GM12872 (cell line): Measurements from ENCODE around the gene PEDS1.

ENCODE experiments used
- CTCF ChIP-seq: IDR thresholded peaks from 3 replicates; pipeline ENCODE4 v1.5.1; 2011; ENCODE audit warnings: low read depth, mild to moderate bottlenecking, low read length, moderate library complexity; ENCODE audit not compliant: insufficient read depth

Gene PEDS1

DNA sequence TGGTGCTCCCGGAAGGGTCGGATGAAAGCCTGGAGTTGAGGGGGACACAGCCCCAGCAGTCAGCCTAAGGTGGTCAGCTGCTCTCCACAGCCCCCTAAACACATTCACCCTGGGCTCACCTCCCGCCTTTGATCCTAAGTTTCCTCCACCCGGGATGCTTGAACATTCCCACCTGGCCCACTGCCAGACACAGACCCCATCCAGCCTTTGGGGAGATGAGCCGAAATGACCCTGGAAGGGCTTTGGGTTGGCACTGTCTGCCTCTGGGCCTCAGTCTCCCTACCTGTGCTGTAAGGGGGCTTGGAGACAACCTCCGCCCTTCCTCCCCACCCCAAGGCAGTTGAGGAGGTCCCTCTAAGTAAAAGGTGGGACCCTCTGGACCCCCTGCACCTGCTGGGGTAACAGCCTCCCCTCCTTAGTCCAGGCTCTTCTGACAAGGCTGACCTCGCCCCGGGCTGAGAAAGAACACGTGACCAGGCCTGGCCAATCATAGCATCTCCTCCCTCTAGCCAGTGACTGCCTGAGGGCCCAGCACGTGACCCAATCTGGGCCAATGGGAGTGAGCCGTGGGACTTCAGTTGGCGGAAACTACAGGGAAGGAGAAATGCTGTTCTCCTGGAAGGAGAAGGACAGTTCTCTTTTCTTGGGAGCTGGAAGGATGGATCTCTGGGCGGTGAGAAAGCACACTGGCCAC is 23.7 kb downstream of the PEDS1 start:
- TF ChIP-seq CTCF = no peak

DNA sequence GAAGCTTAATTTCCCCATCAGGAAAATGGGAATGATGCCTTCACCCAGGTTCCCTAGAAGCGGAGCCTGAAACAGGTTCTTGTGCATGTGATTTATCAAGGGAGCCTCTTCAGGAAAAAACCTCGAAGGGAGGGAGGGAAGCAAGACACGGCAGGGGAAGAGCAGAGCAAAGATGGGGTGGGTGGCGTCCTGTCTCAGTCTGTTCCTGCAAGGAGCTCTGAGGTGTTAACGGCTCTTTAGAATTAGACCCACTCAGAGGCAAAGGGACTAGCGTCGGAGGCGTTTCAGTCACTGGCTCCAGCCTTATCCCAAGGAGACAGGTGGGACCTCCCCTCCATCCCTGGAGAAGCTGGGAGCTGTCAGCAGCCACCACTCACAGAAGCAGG is 25.0 kb downstream of the PEDS1 start:
- TF ChIP-seq CTCF = no peak

GRCh38 chr20:50127587-50128519 is 25.7 kb downstream of the PEDS1 start:
- TF ChIP-seq CTCF = no peak

- TF ChIP-seq CTCF = no peak
These were observed 26.9 kb downstream of the PEDS1 start for GRCh38 chr20:50126662-50127061.

DNA sequence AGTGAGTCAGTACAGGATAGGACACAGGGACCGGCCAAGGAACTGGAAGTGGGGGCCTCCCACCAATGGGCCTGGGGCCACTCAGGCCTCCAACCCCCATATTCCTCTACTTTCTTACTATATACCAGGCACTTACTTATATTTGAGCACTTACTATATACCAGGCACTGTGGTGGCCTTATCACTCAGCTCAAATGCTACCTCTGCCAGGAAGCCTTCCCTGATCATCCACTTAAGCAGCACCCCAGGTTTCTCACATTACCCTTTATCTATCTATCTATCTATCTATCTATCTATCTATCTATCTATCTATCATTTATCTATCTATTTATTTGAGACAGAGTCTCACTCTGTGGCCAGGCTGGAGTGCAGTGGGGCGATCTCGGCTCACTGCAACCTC is 28.2 kb downstream of the PEDS1 start:
- TF ChIP-seq CTCF = no peak

DNA sequence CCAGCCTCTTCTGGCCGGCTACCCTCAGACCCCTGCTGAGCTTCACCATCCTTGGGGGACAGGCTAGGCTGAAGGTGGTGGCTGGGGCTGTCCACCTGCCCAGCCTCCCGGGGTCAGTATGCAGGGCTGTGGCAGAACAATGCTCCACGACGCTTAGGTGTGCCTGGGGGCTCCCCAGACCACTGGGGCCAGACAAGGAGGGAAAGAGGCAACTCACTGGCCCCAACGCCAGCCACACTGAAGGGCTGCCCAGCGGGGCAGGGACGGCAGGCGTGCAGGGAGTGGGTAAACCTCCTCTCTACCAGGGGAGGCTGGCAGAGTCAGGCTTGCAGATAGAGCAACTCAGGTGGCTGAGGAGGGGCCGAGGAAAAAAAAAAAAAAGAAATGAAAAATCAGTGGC is 29.0 kb downstream of the PEDS1 start:
- TF ChIP-seq CTCF = no peak

- TF ChIP-seq CTCF = no peak
These were observed 30.1 kb downstream of the PEDS1 start for GRCh38 chr20:50123418-50123817.
